Common myeloid progenitor, CD34-positive (primary cell): ENCODE data around the gene SH3PXD2B.

Source experiments
- CTCF ChIA-PET: fragments of 350-600 bp; sonication (Branson Sonifier 250); formaldehyde crosslinking; loops from one replicate; lab custom pipeline; 2021; ENCODE audit warnings: antibody characterized with exemption; lab: Charles Lee
- POLR2A ChIA-PET: fragments of 350-600 bp; sonication (Branson Sonifier 250); formaldehyde crosslinking; loops from one replicate; lab custom pipeline; 2021; ENCODE audit warnings: antibody characterized with exemption; lab: Charles Lee
- DNase-seq, 3 donors: peaks; one replicate each; pipeline versions ENCODE4 v3.0.0 to v3.0.0-alpha.2; 2013
- H3K27ac ChIP-seq, 2 experiments: 1 replicate in 1 of 2; 2 replicates in 1 of 2; pipeline ENCODE4 v1.7.0; 2013; ENCODE audit warnings: inconsistent platforms in 2 of 2, low read length in 2 of 2, mild to moderate bottlenecking in 2 of 2, low read depth in 1 of 2, moderate library complexity in 1 of 2; ENCODE audit not compliant: severe bottlenecking in 2 of 2, insufficient read depth in 1 of 2, poor library complexity in 1 of 2
- H3K27me3 ChIP-seq, 5 experiments: replicated peaks in 2 of 5; 1 replicate in 3 of 5; 2 replicates in 2 of 5; pipeline versions ENCODE4 v1.6.1 to v1.7.0; 2013; ENCODE audit warnings: low read length in 4 of 5, mild to moderate bottlenecking in 2 of 5, moderate library complexity in 2 of 5, inconsistent platforms in 1 of 5; ENCODE audit not compliant: insufficient read depth in 5 of 5, control insufficient read depth in 4 of 5
- H3K36me3 ChIP-seq, 4 experiments: 1 replicate in 2 of 4; 2 replicates in 2 of 4; pipeline versions ENCODE4 v1.6.1 to v1.7.0; 2013; ENCODE audit warnings: low read length in 3 of 4, control low read depth in 1 of 4, mild to moderate bottlenecking in 1 of 4; ENCODE audit not compliant: control insufficient read depth in 4 of 4, insufficient read depth in 4 of 4
- H3K4me1 ChIP-seq, 4 experiments: 1 replicate in 3 of 4; 2 replicates in 1 of 4; pipeline versions ENCODE4 v1.6.1 to v1.7.1; 2013; ENCODE audit warnings: low read length in 3 of 4, mild to moderate bottlenecking in 3 of 4, control low read depth in 1 of 4, inconsistent platforms in 1 of 4, moderate library complexity in 1 of 4; ENCODE audit not compliant: control insufficient read depth in 4 of 4, insufficient read depth in 4 of 4; ENCODE audit errors: control extremely low read depth in 1 of 4
- H3K4me3 ChIP-seq, 7 experiments: 1 replicate in 4 of 7; 2 replicates in 3 of 7; pipeline versions ENCODE4 v1.5.1 to v1.7.0; 2013; ENCODE audit warnings: mild to moderate bottlenecking in 7 of 7, low read length in 6 of 7, moderate library complexity in 6 of 7, inconsistent platforms in 2 of 7, low read depth in 2 of 7, control low read depth in 1 of 7; ENCODE audit not compliant: insufficient read depth in 4 of 7, control insufficient read depth in 1 of 7; ENCODE audit errors: extremely low read depth in 1 of 7
- H3K9me3 ChIP-seq, 5 experiments: 1 replicate in 4 of 5; 2 replicates in 1 of 5; pipeline versions ENCODE4 v1.6.1 to v1.7.1; 2013; ENCODE audit warnings: low read length in 4 of 5, mild to moderate bottlenecking in 2 of 5, inconsistent platforms in 1 of 5, low read depth in 1 of 5, moderate library complexity in 1 of 5; ENCODE audit not compliant: control insufficient read depth in 4 of 5, insufficient read depth in 2 of 5; ENCODE audit errors: control extremely low read depth in 1 of 5
- WGBS: methylation state at CpG from one replicate; pipeline ENCODE4 v1.1.5; 2013; ENCODE audit not compliant: insufficient coverage; 5-methylcytosine and 5-hydroxymethylcytosine counted together

Gene SH3PXD2B

GRCh38 chr5:172466062-172466461, 11.7 kb upstream of the SH3PXD2B start:
- no peak for DNase-seq
- Histone ChIP-seq H3K9me3 (peaks cover 0 to 5% (median 4%) of the 10 kb centered on the region in 5 experiments), H3K27me3 (peaks cover 0 to 3% (median 0%) of the 10 kb centered on the region in 5 experiments), H3K4me3 (no peak overlapping the region), H3K36me3 (no peaks in the 10 kb centered on the region), H3K27ac (no peak overlapping the region), H3K4me1 (peaks cover 0 to 7% (median under 1%) of the 10 kb centered on the region in 4 experiments)
- WGBS: 100% methylated on average over 5 of the region's 7 CpGs
- CTCF ChIA-PET: interaction anchor here (1.3 kb wide), 1 partner anchor 9 kb away, joined by 4 read pairs; no protein-coding TSS in a partner anchor
- POLR2A ChIA-PET: no interaction called here

- ChIA-PET POLR2A (no interaction called here), CTCF (interaction anchor here (1.3 to 5.5 kb wide), 4 partner anchors 11 to 18 kb away, joined by 3 to 45 read pairs (median 5); no protein-coding TSS in a partner anchor)
- Histone ChIP-seq H3K27me3 (no peaks in the 10 kb centered on the region), H3K4me1 (peaks cover 2 to 14% (median 5%) of the 10 kb centered on the region in 4 experiments), H3K4me3 (no peak overlapping the region), H3K36me3 (no peaks in the 10 kb centered on the region), H3K9me3 (peaks cover 0 to 5% (median 4%) of the 10 kb centered on the region in 5 experiments), H3K27ac (no peak overlapping the region)
- no peak for DNase-seq
- 96% methylated on average over 8 of the region's 9 CpGs for WGBS
These were observed 8.7 kb upstream of the SH3PXD2B start for GRCh38 chr5:172463031-172463430.

GRCh38 chr5:172459783-172460165, 5.4 kb upstream of the SH3PXD2B start:
- Histone ChIP-seq H3K36me3 (no peaks in the 10 kb centered on the region), H3K27ac (no peak overlapping the region), H3K27me3 (peaks cover 0 to 9% (median 0%) of the 10 kb centered on the region in 5 experiments), H3K4me1 (peaks cover 2 to 20% (median 9%) of the 10 kb centered on the region in 4 experiments), H3K4me3 (no peak overlapping the region), H3K9me3 (peaks cover 0 to 5% (median 4%) of the 10 kb centered on the region in 5 experiments)
- ChIA-PET POLR2A (no interaction called here), CTCF (interaction anchor here (0.8 to 5.5 kb wide), 6 partner anchors 9 to 88 kb away, joined by 3 to 45 read pairs (median 5); no protein-coding TSS in a partner anchor)
- no peak for DNase-seq
- WGBS: 89% methylated on average over 3 of the region's 5 CpGs

GRCh38 chr5:172458976-172459782, 4.9 kb upstream of the SH3PXD2B start:
- no peak overlapping the region for H3K4me3 ChIP-seq
- H3K27ac ChIP-seq: no peak overlapping the region
- no peak for DNase-seq
- CTCF ChIA-PET: interaction anchor here (1.5 to 5.5 kb wide), 3 partner anchors 8 to 20 kb away, joined by 4 to 45 read pairs (median 24); no protein-coding TSS in a partner anchor
- no peaks in the 10 kb centered on the region for H3K36me3 ChIP-seq
- 98% methylated on average over 6 of the region's 9 CpGs for WGBS
- peaks cover 0 to 5% (median 2%) of the 10 kb centered on the region in 5 experiments for H3K9me3 ChIP-seq
- H3K27me3 ChIP-seq: peaks cover 0 to 12% (median 0%) of the 10 kb centered on the region in 5 experiments
- H3K4me1 ChIP-seq: peaks cover 2 to 22% (median 12%) of the 10 kb centered on the region in 4 experiments
- POLR2A ChIA-PET: no interaction called here

- DNase-seq: no peak
- ChIA-PET POLR2A (no interaction called here), CTCF (interaction anchor here (1.2 kb wide), 1 partner anchor 23 kb away, joined by 3 read pairs; no protein-coding TSS in a partner anchor)
- 66% methylated on average over 7 of the region's 10 CpGs for WGBS
- H3K4me1 ChIP-seq: peaks cover 4 to 38% (median 22%) of the 10 kb centered on the region in 4 experiments
- no peaks in the 10 kb centered on the region for H3K36me3 ChIP-seq
- H3K27me3 ChIP-seq: peaks cover 0 to 18% (median 4%) of the 10 kb centered on the region in 5 experiments
- no peaks in the 10 kb centered on the region for H3K9me3 ChIP-seq
- no peak overlapping the region for H3K27ac ChIP-seq
- no peak overlapping the region for H3K4me3 ChIP-seq
These were observed 1.9 kb upstream of the SH3PXD2B start for GRCh38 chr5:172456076-172456722.

GRCh38 chr5:172455511-172456061, 1.3 kb upstream of the SH3PXD2B start:
- POLR2A ChIA-PET: no interaction called here

More at GRCh38 chr5:172455511-172456061, 1.3 kb upstream of the SH3PXD2B start:
- CTCF ChIA-PET: interaction anchor here (1.2 kb wide), 1 partner anchor 24 kb away, joined by 3 read pairs; no protein-coding TSS in a partner anchor
- H3K27ac ChIP-seq: no peak overlapping the region
- no peak overlapping the region for H3K4me3 ChIP-seq
- peaks cover 0 to 18% (median 4%) of the 10 kb centered on the region in 5 experiments for H3K27me3 ChIP-seq
- H3K4me1 ChIP-seq: peaks cover 4 to 32% (median 17%) of the 10 kb centered on the region in 4 experiments
- WGBS: 98% methylated on average over 7 of the region's 13 CpGs
- no peak for DNase-seq
- no peaks in the 10 kb centered on the region for H3K9me3 ChIP-seq
- no peaks in the 10 kb centered on the region for H3K36me3 ChIP-seq
